Keratinocyte (primary cell): ENCODE results near the gene CNN3. TPM values are rescaled to one million over a fixed set of nuclear protein-coding genes. Genes with fewer than 3 reads are reported as not detected.

Source experiments
- DNase-seq: peaks from one replicate; pipeline ENCODE4 v3.0.0-alpha.2; 2011; ENCODE audit warnings: low read depth, missing footprints, low spot score
- FAIRE-seq: peaks from 2 replicates; lab custom pipeline; 2011; peaks lifted over from hg19 to GRCh38; lab: Jason Lieb, UNC
- H2AFZ ChIP-seq: 2 replicates; pipeline ENCODE4 v1.6.0; 2012; ENCODE audit warnings: low read length, control low read depth, inconsistent platforms; ENCODE audit not compliant: control insufficient read depth
- H3K27ac ChIP-seq: 2 replicates; pipeline ENCODE4 v1.5.1; 2011; ENCODE audit warnings: low read length; ENCODE audit not compliant: control insufficient read depth, insufficient read depth
- H3K27me3 ChIP-seq: 3 replicates; pipeline ENCODE4 v1.6.0; 2011; ENCODE audit warnings: low read length; ENCODE audit not compliant: control insufficient read depth, insufficient read depth; ENCODE audit errors: extremely low read depth
- H3K36me3 ChIP-seq, 2 experiments: 2 replicates in 1 of 2; 3 replicates in 1 of 2; pipeline ENCODE4 v1.5.1; 2011; ENCODE audit warnings: low read length in 2 of 2, mild to moderate bottlenecking in 1 of 2; ENCODE audit not compliant: control insufficient read depth in 2 of 2, insufficient read depth in 2 of 2; ENCODE audit errors: extremely low read depth in 1 of 2
- H3K4me1 ChIP-seq: 3 replicates; pipeline ENCODE4 v1.5.1; 2011; ENCODE audit warnings: low read length; ENCODE audit not compliant: control insufficient read depth, insufficient read depth; ENCODE audit errors: extremely low read depth
- H3K4me2 ChIP-seq: 3 replicates; pipeline ENCODE4 v1.6.0; 2011; ENCODE audit warnings: low read depth, low read length; ENCODE audit not compliant: control insufficient read depth, insufficient read depth; ENCODE audit errors: extremely low read depth
- H3K4me3 ChIP-seq, 3 experiments: fragments of 200-600 bp in 1 of 3; sonication (generic) in 1 of 3; 2 replicates in 2 of 3; 3 replicates in 1 of 3; pipeline ENCODE4 v1.5.1; 2011 to 2016; ENCODE audit warnings: low read length in 3 of 3, mild to moderate bottlenecking in 3 of 3, control low read depth in 2 of 3, inconsistent platforms in 1 of 3, low read depth in 1 of 3, mixed read lengths in 1 of 3, mixed run types in 1 of 3, moderate library complexity in 1 of 3; ENCODE audit not compliant: control insufficient read depth in 2 of 3, insufficient read depth in 2 of 3; ENCODE audit errors: extremely low read depth in 1 of 3
- H3K79me2 ChIP-seq: 2 replicates; pipeline ENCODE4 v1.6.0; 2012; ENCODE audit warnings: low read length; ENCODE audit not compliant: control insufficient read depth, insufficient read depth
- H3K9ac ChIP-seq: 3 replicates; pipeline ENCODE4 v1.6.0; 2011; ENCODE audit warnings: low read length; ENCODE audit not compliant: control insufficient read depth, insufficient read depth; ENCODE audit errors: extremely low read depth
- H3K9me1 ChIP-seq: 3 replicates; pipeline ENCODE4 v1.6.0; 2011; ENCODE audit warnings: low read length; ENCODE audit not compliant: control insufficient read depth, insufficient read depth; ENCODE audit errors: extremely low read depth
- H3K9me3 ChIP-seq: 2 replicates; pipeline ENCODE4 v1.5.1; 2012; ENCODE audit warnings: low read depth, low read length; ENCODE audit not compliant: control insufficient read depth
- H4K20me1 ChIP-seq: 3 replicates; pipeline ENCODE4 v1.6.0; 2011; ENCODE audit warnings: low read length; ENCODE audit not compliant: control insufficient read depth, insufficient read depth; ENCODE audit errors: extremely low read depth
- EZH2 ChIP-seq: IDR thresholded peaks from one replicate; pipeline ENCODE4 v1.6.1; 2012; ENCODE audit warnings: inconsistent platforms, mild to moderate bottlenecking, low read length, moderate library complexity
- dilution Hi-C: fragments of 300-500 bp; cut with MboI; formaldehyde crosslinking; loops from one replicate; pipeline ENCODE4 v1.7.0; 2020; ENCODE audit warnings: low sequenced_read_pairs; ENCODE audit not compliant: extremely low pct_ligation_motif_present
- polyA plus RNA-seq, 5 experiments: library from polyadenylated mRNA; depleted of rRNA in 3 of 5; stranded (reverse) in 3 of 5; stranded (forward) in 1 of 5; unstranded in 1 of 5; fragments of >200 nt; gene quantifications; 1 replicate in 1 of 5; 2 replicates in 3 of 5; 3 replicates in 1 of 5; pipeline versions ENCODE4 v1.2.1 to v1.2.3, GENCODE V29; 2011 to 2012; ENCODE audit warnings: missing spikeins in 2 of 5, low read depth in 1 of 5, low replicate concordance in 1 of 5
- TF ChIP-seq, protein P1 (sequence below), 3 experiments: IDR thresholded peaks in 1 of 3; conservative IDR thresholded peaks in 1 of 3; optimal IDR thresholded peaks in 1 of 3; 2 replicates in 2 of 3; 3 replicates in 1 of 3; pipeline versions ENCODE3 to v1.5.1; 2011; ENCODE audit warnings: low read length in 3 of 3, mild to moderate bottlenecking in 3 of 3, moderate library complexity in 2 of 3, control low read depth in 1 of 3, inconsistent platforms in 1 of 3; ENCODE audit not compliant: insufficient read depth in 2 of 3; ENCODE audit errors: extremely low read depth in 1 of 3

CNN3 gene
- polyA plus RNA-seq, 1 donor (not counting 4 experiments of a cell fraction or from before 2014, with no cell fraction given), result 119 TPM

GRCh38 chr1:94971491-94971924, 44.6 kb upstream of the CNN3 start:
- Histone ChIP-seq H3K4me3 (peak overlapping the region in 2 of 3 experiments; percentile 2 to 54), H2AFZ (peak overlapping the region; percentile 54)

DNA sequence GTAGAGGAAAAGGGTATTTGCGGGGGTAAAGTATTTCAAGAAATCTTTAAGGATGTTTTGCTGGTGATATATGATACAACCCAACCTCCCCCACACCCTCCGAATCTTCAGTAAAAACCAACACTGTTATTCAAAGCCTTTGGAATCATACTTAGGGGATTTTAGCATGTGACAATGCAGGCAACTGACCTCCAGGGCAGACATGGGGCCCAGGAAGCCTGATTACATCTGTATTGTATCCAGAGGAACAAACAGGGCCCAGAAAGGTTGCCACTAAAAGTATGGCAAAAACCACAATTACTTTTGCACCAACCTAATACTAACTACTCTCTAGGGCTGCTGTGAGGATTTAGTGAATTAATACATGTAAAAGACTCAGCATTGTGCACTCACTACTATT, 43.9 kb upstream of the CNN3 start:
- H3K27ac ChIP-seq, result no peak overlapping the region
- dilution Hi-C loops, result no loop called here
- H2AFZ ChIP-seq, result peak overlapping the region; percentile 47
- H3K4me1 ChIP-seq, result peaks cover 30% of the 10 kb centered on the region
- H3K27me3 ChIP-seq, result no peaks in the 10 kb centered on the region
- H3K9me3 ChIP-seq, result no peaks in the 10 kb centered on the region
- DNase-seq (no peak), FAIRE-seq (peak; percentile 32)
- no peaks in the 10 kb centered on the region for H4K20me1 ChIP-seq
- TF ChIP-seq EZH2, result no peak
- TF ChIP-seq, protein P1, sequence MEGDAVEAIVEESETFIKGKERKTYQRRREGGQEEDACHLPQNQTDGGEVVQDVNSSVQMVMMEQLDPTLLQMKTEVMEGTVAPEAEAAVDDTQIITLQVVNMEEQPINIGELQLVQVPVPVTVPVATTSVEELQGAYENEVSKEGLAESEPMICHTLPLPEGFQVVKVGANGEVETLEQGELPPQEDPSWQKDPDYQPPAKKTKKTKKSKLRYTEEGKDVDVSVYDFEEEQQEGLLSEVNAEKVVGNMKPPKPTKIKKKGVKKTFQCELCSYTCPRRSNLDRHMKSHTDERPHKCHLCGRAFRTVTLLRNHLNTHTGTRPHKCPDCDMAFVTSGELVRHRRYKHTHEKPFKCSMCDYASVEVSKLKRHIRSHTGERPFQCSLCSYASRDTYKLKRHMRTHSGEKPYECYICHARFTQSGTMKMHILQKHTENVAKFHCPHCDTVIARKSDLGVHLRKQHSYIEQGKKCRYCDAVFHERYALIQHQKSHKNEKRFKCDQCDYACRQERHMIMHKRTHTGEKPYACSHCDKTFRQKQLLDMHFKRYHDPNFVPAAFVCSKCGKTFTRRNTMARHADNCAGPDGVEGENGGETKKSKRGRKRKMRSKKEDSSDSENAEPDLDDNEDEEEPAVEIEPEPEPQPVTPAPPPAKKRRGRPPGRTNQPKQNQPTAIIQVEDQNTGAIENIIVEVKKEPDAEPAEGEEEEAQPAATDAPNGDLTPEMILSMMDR (optimal IDR thresholded peaks at IDR 0.05 in 1 of 3, IDR thresholded peaks at IDR 0.05 in 1 of 3, conservative IDR thresholded peaks at IDR 0.05 in 1 of 3; ENCODE audit: extremely low read depth in 1 of 3, insufficient read depth in 2 of 3, low read length in 3 of 3), result no peak
- H3K36me3 ChIP-seq, result no peaks in the 10 kb centered on the region
- H3K4me2 ChIP-seq, result peak overlapping the region; percentile 65
- no peak overlapping the region for H3K4me3 ChIP-seq
- H3K79me2 ChIP-seq, result no peaks in the 10 kb centered on the region
- no peak overlapping the region for H3K9ac ChIP-seq
- no peaks in the 10 kb centered on the region for H3K9me1 ChIP-seq

More at GRCh38 chr1:94971491-94971924, 44.6 kb upstream of the CNN3 start:
- H3K4me2 ChIP-seq, result peak overlapping the region; percentile 65
- no peaks in the 10 kb centered on the region for H3K9me3 ChIP-seq
- no peaks in the 10 kb centered on the region for H3K36me3 ChIP-seq
- TF ChIP-seq, protein P1 (optimal IDR thresholded peaks at IDR 0.05 in 1 of 3, IDR thresholded peaks at IDR 0.05 in 1 of 3, conservative IDR thresholded peaks at IDR 0.05 in 1 of 3; ENCODE audit: extremely low read depth in 1 of 3, insufficient read depth in 2 of 3, low read length in 3 of 3), result no peak
- no peak for TF ChIP-seq EZH2
- dilution Hi-C loops, result no loop called here
- DNase-seq (no peak), FAIRE-seq (peak; percentile 69)
- no peak overlapping the region for H3K9ac ChIP-seq
- H3K27me3 ChIP-seq, result no peaks in the 10 kb centered on the region
- H3K27ac ChIP-seq, result peak overlapping the region; percentile 28
- peaks cover 30% of the 10 kb centered on the region for H3K4me1 ChIP-seq
- no peaks in the 10 kb centered on the region for H3K79me2 ChIP-seq
- no peaks in the 10 kb centered on the region for H4K20me1 ChIP-seq
- H3K9me1 ChIP-seq, result no peaks in the 10 kb centered on the region
